G401.6 (cell line): Measurements from ENCODE around the gene CHURC1.

Experiments
- FAIRE-seq: peaks from 2 replicates; lab custom pipeline; 2012; peaks lifted over from hg19 to GRCh38; lab: Jason Lieb, UNC

Gene CHURC1

GRCh38 chr14:64938972-64939816 is 24.9 kb downstream of the CHURC1 start:
- FAIRE-seq = no peak

GRCh38 chr14:64939817-64940190 is 25.5 kb downstream of the CHURC1 start:
- no peak for FAIRE-seq

GRCh38 chr14:64940336-64940910 is 26.2 kb downstream of the CHURC1 start:
- no peak for FAIRE-seq

GRCh38 chr14:64942531-64943111 is 28.4 kb downstream of the CHURC1 start, which contains the start of gene GPX2:
TSS of gene GPX2 (minus strand) at chr14:64942745. CDS start at chr14:64942726, 19 bp downstream.
- FAIRE-seq = no peak

GRCh38 chr14:64943556-64943955 is 29.3 kb downstream of the CHURC1 start:
- FAIRE-seq = no peak

- no peak for FAIRE-seq
Observed at GRCh38 chr14:64944041-64944440, 29.8 kb downstream of the CHURC1 start.

GRCh38 chr14:64944861-64945260 is 30.6 kb downstream of the CHURC1 start:
- FAIRE-seq = no peak

- FAIRE-seq = no peak
Observed at GRCh38 chr14:64945431-64946178, 31.4 kb downstream of the CHURC1 start.

- FAIRE-seq = no peak
Observed at GRCh38 chr14:64946310-64947045, 32.2 kb downstream of the CHURC1 start.

- no peak for FAIRE-seq
Observed at GRCh38 chr14:64947710-64948611, 33.7 kb downstream of the CHURC1 start.

- FAIRE-seq = no peak
Observed at GRCh38 chr14:64948612-64949210, 34.5 kb downstream of the CHURC1 start.

- no peak for FAIRE-seq
Observed at GRCh38 chr14:64950889-64951288, 36.6 kb downstream of the CHURC1 start.

- FAIRE-seq = no peak
Observed at GRCh38 chr14:64951291-64951690, 37.0 kb downstream of the CHURC1 start.

GRCh38 chr14:64951724-64952123 is 37.5 kb downstream of the CHURC1 start:
- FAIRE-seq = no peak

- FAIRE-seq = no peak
Observed at GRCh38 chr14:64952598-64953309, 38.5 kb downstream of the CHURC1 start.

GRCh38 chr14:64953310-64953654 is 39.0 kb downstream of the CHURC1 start:
- FAIRE-seq = no peak

GRCh38 chr14:64953661-64954060 is 39.4 kb downstream of the CHURC1 start:
- no peak for FAIRE-seq

GRCh38 chr14:64954491-64955240 is 40.4 kb downstream of the CHURC1 start:
- no peak for FAIRE-seq

- no peak for FAIRE-seq
Observed at GRCh38 chr14:64955297-64955696, 41.0 kb downstream of the CHURC1 start.
